Testis (tissue), 2 donors: ENCODE results near the gene PLEKHM3.

Source experiments
- CTCF ChIP-seq, 3 experiments: fragments of 450-650 bp in 2 of 3; fragments of 200-600 bp in 1 of 3; sonication (generic) in 1 of 3; IDR thresholded peaks; one replicate each; pipeline ENCODE4 v1.5.1; 2016 to 2019; ENCODE audit warnings: antibody characterized with exemption in 3 of 3, mild to moderate bottlenecking in 2 of 3, moderate library complexity in 1 of 3
- POLR2A ChIP-seq: fragments of 450-650 bp; IDR thresholded peaks from one replicate; pipeline ENCODE4 v1.6.1; 2017; ENCODE audit warnings: antibody characterized with exemption, mild to moderate bottlenecking, moderate library complexity

- TF ChIP-seq CTCF (IDR thresholded peaks at IDR 0.05) = no peak
- no peak for TF ChIP-seq POLR2A
Measured at GRCh38 chr2:207991944-207992343, 33.4 kb downstream of the PLEKHM3 start.
